Mammary epithelial cell (primary cell): Measurements from ENCODE around the gene KHSRP.

ENCODE experiments used
- EZH2 ChIP-seq: IDR thresholded peaks from 2 replicates; pipeline ENCODE4 v1.6.1; 2012; ENCODE audit warnings: low read length, inconsistent platforms, borderline replicate concordance
- TF ChIP-seq, protein P1 (sequence below), 2 donors: IDR thresholded peaks in 1 of 2; conservative IDR thresholded peaks in 1 of 2; 2 replicates each; pipeline ENCODE4 v1.5.1; 2011 to 2012; ENCODE audit warnings: inconsistent platforms in 2 of 2, low read length in 2 of 2, mild to moderate bottlenecking in 2 of 2, control low read depth in 1 of 2, low read depth in 1 of 2; ENCODE audit not compliant: insufficient read depth in 1 of 2; ENCODE audit errors: extremely low read depth in 1 of 2

DNA sequence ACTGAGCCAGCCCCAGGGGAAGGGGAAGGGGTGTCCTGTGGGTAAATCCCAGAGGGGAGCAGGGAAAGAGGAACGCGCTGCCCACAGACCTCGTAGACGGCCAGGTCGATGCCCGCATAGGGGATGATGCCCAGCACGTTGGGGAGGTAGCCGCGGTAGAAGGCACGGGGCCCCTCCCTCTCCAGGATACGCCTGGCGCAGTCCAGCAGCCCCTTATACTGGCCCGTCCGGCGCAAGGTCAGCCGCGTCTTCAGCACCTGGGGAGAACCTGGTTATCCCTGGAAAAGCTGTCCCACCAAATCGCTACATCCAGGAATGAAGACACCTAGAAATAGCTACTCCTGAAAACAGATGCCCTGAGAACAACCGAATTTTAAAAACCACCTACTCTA is 27.6 kb upstream of the KHSRP start:
- TF ChIP-seq, protein P1, sequence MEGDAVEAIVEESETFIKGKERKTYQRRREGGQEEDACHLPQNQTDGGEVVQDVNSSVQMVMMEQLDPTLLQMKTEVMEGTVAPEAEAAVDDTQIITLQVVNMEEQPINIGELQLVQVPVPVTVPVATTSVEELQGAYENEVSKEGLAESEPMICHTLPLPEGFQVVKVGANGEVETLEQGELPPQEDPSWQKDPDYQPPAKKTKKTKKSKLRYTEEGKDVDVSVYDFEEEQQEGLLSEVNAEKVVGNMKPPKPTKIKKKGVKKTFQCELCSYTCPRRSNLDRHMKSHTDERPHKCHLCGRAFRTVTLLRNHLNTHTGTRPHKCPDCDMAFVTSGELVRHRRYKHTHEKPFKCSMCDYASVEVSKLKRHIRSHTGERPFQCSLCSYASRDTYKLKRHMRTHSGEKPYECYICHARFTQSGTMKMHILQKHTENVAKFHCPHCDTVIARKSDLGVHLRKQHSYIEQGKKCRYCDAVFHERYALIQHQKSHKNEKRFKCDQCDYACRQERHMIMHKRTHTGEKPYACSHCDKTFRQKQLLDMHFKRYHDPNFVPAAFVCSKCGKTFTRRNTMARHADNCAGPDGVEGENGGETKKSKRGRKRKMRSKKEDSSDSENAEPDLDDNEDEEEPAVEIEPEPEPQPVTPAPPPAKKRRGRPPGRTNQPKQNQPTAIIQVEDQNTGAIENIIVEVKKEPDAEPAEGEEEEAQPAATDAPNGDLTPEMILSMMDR (conservative IDR thresholded peaks at IDR 0.05 in 1 of 2, IDR thresholded peaks at IDR 0.05 in 1 of 2; ENCODE audit: extremely low read depth in 1 of 2, insufficient read depth in 1 of 2, low read depth in 1 of 2, low read length in 2 of 2), result no peak
- TF ChIP-seq EZH2, result no peak
